HUDEP-2 (cell line): Measurements from ENCODE around the gene COA1.
"Not testable (repeated sequence)": the region's sequence is repeated elsewhere in the genome, so short reads cannot be mapped to it uniquely, and the experiment has no call there.

Source experiments
- DNase-seq, 76 experiments: peaks; one replicate each; lab custom pipeline; 2025; ENCODE audit not compliant: unreplicated experiment in 76 of 76; lab: John Stamatoyannopoulos, UW

COA1 gene

GRCh38 chr7:43637114-43637806, 92.1 kb downstream of the COA1 start:
- DNase-seq, result no peak

- DNase-seq, result no peak
Measured at GRCh38 chr7:43636093-43636492, 93.2 kb downstream of the COA1 start.

DNA sequence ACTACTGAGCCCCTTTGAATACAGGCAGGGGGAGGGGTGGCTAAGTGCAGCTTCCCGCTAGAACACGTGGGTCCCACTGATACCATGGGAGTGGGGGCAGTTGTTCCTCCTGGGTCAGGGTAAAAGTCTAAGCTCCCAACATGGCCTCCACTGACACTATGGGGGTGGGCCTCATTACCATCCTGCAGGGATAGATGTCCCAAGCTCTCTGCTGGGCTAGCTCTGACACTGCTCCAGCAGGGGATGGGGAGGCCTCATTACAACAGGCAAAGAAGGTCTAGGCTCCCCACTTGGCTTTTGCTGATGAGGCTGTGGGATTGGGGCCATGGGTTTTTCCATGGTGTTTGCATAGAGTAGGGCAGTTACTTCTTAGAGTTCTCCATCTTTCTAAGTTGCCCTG, 94.9 kb downstream of the COA1 start:
- no peak for DNase-seq

DNA sequence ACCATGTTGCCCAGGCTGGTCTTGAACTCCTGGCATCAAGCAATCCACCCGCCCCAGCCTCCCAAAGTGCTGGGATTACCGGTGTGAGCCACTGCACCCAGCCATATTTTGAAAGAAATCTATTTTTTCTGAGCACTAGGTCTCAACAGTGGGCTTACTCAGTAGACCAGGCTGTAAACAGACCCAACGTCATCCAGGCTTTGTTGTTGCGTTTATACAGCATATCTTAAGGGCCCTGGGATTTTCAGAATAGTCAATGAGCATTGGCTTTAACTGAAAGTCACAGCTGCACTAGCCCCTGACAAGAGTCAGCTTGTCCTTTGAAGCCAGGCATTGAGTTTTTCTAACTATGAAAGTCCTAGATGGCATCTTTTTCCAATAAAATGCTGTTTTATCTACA, 96.6 kb downstream of the COA1 start:
- DNase-seq, result no peak

DNA sequence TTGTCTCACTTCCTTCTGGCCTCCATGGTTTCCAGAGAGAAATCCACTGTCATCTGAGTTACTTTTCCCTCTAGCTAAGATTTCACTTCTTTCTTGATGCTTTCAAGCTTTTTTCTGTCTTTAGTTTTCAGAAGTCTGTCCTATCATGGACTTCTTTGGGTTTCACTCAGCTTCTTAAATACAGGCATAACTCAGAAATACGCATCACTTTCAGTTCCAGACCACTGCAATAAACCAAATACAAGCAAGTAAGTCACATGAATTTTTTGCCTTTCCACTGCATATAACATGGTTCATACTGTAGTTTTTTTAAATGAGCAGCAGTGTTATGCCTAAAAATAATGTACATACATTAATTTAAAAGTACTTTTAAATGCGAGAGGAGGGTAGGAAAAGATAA, 97.8 kb downstream of the COA1 start:
- DNase-seq, result no peak

DNA sequence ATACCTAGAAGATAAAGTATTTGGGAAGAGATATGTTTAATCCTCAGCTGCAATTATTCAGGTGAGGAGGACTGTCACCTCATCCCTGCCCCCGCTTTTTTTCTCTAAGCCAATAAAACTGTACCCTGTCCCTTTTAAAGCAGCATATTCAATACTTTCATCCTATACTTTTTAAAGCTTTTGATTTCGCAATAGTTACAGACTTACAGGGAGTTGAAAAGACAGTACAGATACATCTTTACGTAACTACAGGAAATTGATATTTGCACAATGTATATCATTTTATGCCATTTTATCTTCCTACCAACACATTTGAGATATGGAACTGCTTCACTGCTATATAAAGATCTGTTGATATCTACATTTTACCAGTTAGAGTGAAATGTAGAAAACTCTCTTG, 98.8 kb downstream of the COA1 start:
- no peak for DNase-seq

- no peak for DNase-seq
Measured at GRCh38 chr7:43629857-43630256, 99.5 kb downstream of the COA1 start.

- no peak for DNase-seq
Measured at GRCh38 chr7:43628431-43628830, 100.9 kb downstream of the COA1 start.

DNA sequence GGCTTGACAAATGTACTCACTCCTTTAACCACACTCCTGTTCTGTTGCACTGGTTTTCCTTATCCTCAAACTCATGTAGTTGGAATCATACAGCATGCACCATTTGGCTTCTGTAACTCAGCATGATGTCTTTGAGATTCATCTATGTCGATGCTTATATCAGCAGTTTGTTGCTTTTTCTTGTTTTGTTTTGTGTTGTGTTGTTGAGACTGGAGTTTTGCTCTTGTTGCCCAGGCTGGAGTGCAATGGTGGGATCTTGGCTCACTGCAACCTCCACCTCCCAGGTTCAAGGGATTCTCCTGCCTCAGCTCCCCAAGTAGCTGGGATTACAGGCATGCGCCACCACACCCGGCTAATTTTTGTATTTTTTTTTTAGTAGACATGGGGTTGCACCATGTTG, 101.5 kb downstream of the COA1 start:
- not testable (repeated sequence) for DNase-seq

DNA sequence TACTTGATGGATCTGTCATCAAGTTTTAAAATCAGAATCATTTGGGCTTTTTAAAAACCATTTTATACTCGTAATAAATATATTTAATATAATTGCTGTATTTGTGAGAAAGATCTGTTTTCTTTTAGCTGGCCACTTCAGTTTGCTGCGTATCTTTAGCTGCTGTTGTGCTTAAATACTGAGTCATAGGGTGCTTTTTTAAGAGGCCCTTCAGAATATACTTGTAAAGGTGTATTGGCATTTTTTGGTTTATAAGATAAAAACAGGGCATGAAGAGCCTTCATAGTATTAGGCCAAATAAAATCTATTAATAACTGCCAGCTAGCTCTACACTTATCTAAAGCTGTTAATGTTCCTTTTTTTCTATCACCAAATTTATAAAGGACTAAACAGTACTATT, 102.6 kb downstream of the COA1 start:
- DNase-seq, result no peak

DNA sequence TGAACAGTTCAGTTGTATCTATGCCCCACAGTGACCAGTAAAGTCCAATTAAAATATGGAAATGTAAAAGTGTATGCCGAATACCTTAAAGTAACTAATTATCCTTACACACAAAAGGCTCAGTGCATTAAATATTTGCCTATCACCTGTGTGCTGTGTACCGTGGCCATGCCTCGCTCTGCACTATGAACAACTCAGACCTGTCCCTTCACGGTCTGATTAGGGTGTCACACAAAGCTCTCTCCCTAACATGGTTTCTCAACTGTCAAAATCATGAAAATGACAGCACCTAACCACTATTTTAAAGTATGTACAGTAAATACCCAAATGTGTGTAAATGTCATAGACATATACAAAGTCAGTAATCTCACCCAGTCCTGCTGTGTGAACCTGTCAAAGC, 103.3 kb downstream of the COA1 start:
- no peak for DNase-seq

- no peak for DNase-seq
Measured at GRCh38 chr7:43625453-43625852, 103.9 kb downstream of the COA1 start.

GRCh38 chr7:43624156-43624555, 105.2 kb downstream of the COA1 start:
- no peak for DNase-seq

- no peak for DNase-seq
Measured at GRCh38 chr7:43621729-43622448, 107.4 kb downstream of the COA1 start.

GRCh38 chr7:43619213-43620012, 109.9 kb downstream of the COA1 start:
- no peak for DNase-seq

DNA sequence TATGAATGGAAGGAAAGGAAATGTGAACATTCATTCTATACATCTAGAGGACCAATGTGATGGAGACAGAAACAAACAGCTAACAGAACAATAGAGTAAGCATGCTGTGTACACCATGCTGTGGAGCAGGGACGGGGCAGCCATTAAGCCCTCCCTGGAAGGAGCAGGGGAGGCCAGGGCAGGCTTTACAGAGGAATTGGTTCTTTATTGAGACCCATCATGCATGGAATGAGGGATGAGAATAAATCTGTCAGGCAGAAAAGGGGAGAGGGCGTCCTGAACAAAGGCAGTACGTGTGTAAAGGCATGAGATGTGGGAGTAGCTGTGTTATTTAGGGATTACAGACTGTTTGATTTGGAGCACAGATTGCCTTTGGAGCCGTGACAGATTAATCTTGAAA, 111.2 kb downstream of the COA1 start:
- DNase-seq, result no peak

GRCh38 chr7:43616977-43617376, 112.3 kb downstream of the COA1 start:
- DNase-seq, result no peak

GRCh38 chr7:43615558-43616145, 113.7 kb downstream of the COA1 start:
- no peak for DNase-seq

DNA sequence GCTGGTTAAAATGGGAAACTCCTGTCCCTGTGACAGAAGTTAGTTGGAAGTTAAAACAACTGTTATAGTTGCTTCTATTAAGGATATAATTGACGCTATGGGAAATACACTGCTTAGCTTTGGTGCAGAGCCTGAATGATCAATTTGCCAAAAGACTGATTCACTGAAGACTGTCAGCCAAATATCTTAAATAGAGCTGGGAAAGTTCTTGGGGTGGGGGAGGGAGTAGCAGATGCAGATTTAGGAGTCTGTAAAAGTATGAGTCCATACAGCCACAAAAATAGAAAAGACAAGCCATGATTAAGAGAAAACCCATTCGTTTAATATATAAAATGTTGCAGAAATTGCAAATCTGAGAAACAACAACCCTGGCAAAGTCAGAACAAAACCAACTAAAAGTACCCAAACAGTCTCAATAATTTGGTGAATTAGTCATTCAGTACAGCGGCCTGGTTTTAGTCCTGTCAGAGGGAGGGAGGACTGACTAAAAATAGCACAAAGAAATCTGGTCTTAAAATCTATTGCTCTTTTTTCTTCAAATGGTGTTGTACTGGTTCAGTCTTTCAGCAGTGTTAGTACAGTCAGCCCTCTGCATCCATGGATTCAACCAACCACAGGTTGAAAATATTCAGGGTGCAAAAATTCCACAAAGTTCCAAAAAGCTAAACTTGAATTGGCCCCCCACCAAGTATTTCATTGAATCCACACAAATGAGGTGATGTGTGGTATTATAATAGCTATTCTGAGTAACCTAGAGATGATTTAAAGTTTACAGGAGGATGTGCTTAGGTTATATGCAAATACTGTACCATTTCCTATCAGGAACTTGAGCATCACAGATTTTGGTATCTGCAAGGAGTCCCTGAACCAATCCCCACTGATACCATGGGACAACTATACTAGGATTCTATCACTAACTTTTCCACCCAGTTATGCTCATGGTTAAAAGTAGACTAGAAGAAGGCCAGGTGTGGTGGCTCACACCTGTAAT, 116.4 kb downstream of the COA1 start:
- DNase-seq, result no peak

DNA sequence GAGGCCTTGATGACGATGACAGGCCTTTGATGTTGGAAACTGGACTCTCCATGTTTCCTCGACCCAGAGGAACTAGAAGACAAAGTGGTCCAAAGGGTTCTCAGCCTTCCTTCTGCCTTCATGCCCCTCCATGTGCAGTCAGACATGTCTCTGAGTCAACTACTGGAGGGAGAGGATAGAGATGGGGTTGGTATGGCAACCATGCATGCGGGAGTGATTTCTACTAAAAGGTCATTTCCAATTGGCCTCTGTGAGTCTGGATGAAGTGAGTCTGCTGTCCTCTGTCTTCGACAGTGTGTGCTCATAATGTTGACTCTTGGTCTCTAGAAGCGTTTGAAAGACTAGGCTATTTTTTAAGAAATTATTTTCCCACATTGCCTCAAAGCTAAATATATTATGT, 117.2 kb downstream of the COA1 start:
- DNase-seq, result no peak
